ENCODE measurements around the gene SLC47A2. TPM values are rescaled to one million over a fixed set of nuclear protein-coding genes. Genes with fewer than 3 reads are reported as not detected.

The SLC47A2 gene
- total RNA-seq, 1 experiment from 2014 or later: not detected

GRCh38 chr17:19737305-19738072, 21.1 kb upstream of the SLC47A2 start:
- TF ChIP-seq SIN3A (IDR thresholded peaks at IDR 0.05; ENCODE audit: borderline replicate concordance, insufficient read depth, low read depth, low read length) (no peak), TCF7L2 (IDR thresholded peaks at IDR 0.05; ENCODE audit: low read depth, low read length) (no peak)
- in situ Hi-C loops (cut with HindIII; ENCODE audit: low pct_unique_long_range_greater_than_20kb, low sequenced_read_pairs): no loop called here
- intact Hi-C loops (cut with micrococcal nuclease; ENCODE audit: unreplicated experiment): no loop called here
- ChIA-PET POLR2A (no interaction called here), CTCF (no interaction called here)
- no peaks in the 10 kb centered on the region for H3K9me3 ChIP-seq (ENCODE audit: control insufficient read depth, insufficient read depth, low read depth, low read length)
- no peaks in the 10 kb centered on the region for H3K36me3 ChIP-seq (ENCODE audit: control insufficient read depth, insufficient read depth, low read length)
- no peak for DNase-seq (ENCODE audit: low read depth, low spot score)
- H3K4me3 ChIP-seq (ENCODE audit: low read depth in 2 of 2, low read length in 2 of 2): no peak overlapping the region
- H3K27ac ChIP-seq (ENCODE audit: low read length): no peak overlapping the region
- no TSS peak for BruUV-seq (replicated peaks)
- no peak for ATAC-seq
- H3K27me3 ChIP-seq (ENCODE audit: control insufficient read depth, insufficient read depth, low read length): no peaks in the 10 kb centered on the region
- no peaks in the 10 kb centered on the region for H3K4me1 ChIP-seq (ENCODE audit: control insufficient read depth, insufficient read depth, low read length)

GRCh38 chr17:19736071-19736470, 19.7 kb upstream of the SLC47A2 start:
- H3K9me3 ChIP-seq (ENCODE audit: control insufficient read depth, insufficient read depth, low read depth, low read length): no peaks in the 10 kb centered on the region
- intact Hi-C loops (cut with micrococcal nuclease; ENCODE audit: unreplicated experiment) (no loop called here), in situ Hi-C loops (cut with HindIII; ENCODE audit: low pct_unique_long_range_greater_than_20kb, low sequenced_read_pairs) (no loop called here)
- H3K27me3 ChIP-seq (ENCODE audit: control insufficient read depth, insufficient read depth, low read length): no peaks in the 10 kb centered on the region
- CTCF ChIA-PET: no interaction called here
- BruUV-seq (replicated peaks): no TSS peak
- ATAC-seq: no peak
- no peak overlapping the region; the same call in 1 of the 2 replicates for H3K27ac ChIP-seq (ENCODE audit: low read length)
- TF ChIP-seq SIN3A (IDR thresholded peaks at IDR 0.05; ENCODE audit: borderline replicate concordance, insufficient read depth, low read depth, low read length) (no peak), POLR2AphosphoS5 (IDR thresholded peaks at IDR 0.05; ENCODE audit: low read depth, low read length) (no peak), REST (IDR thresholded peaks at IDR 0.05; ENCODE audit: insufficient read depth in 1 of 2, low read depth in 2 of 2, low read length in 1 of 2) (no peak), TCF7L2 (IDR thresholded peaks at IDR 0.05; ENCODE audit: low read depth, low read length) (no peak), CTCF (IDR thresholded peaks at IDR 0.05) (no peak)
- no peaks in the 10 kb centered on the region for H3K36me3 ChIP-seq (ENCODE audit: control insufficient read depth, insufficient read depth, low read length)
- no peak for DNase-seq (ENCODE audit: low read depth, low spot score)
- H3K4me3 ChIP-seq (ENCODE audit: low read depth in 2 of 2, low read length in 2 of 2): no peak overlapping the region
- POLR2A ChIA-PET: no interaction called here
- no peaks in the 10 kb centered on the region for H3K4me1 ChIP-seq (ENCODE audit: control insufficient read depth, insufficient read depth, low read length)

- TF ChIP-seq TCF7L2 (IDR thresholded peaks at IDR 0.05; ENCODE audit: low read depth, low read length) (no peak), REST (IDR thresholded peaks at IDR 0.05; ENCODE audit: insufficient read depth in 1 of 2, low read depth in 2 of 2, low read length in 1 of 2) (no peak), CTCF (IDR thresholded peaks at IDR 0.05) (no peak), SIN3A (IDR thresholded peaks at IDR 0.05; ENCODE audit: borderline replicate concordance, insufficient read depth, low read depth, low read length) (no peak), POLR2AphosphoS5 (IDR thresholded peaks at IDR 0.05; ENCODE audit: low read depth, low read length) (no peak)
- Histone ChIP-seq H3K9me3 (ENCODE audit: control insufficient read depth, insufficient read depth, low read depth, low read length) (no peaks in the 10 kb centered on the region), H3K36me3 (ENCODE audit: control insufficient read depth, insufficient read depth, low read length) (no peaks in the 10 kb centered on the region), H3K4me1 (ENCODE audit: control insufficient read depth, insufficient read depth, low read length) (no peaks in the 10 kb centered on the region), H3K27ac (ENCODE audit: low read length) (no peak overlapping the region), H3K27me3 (ENCODE audit: control insufficient read depth, insufficient read depth, low read length) (no peaks in the 10 kb centered on the region), H3K4me3 (ENCODE audit: low read depth in 2 of 2, low read length in 2 of 2) (no peak overlapping the region)
- ChIA-PET CTCF (interaction anchor here (0.7 kb wide), 1 partner anchor 15 kb away, joined by 3 read pairs; no protein-coding TSS in a partner anchor), POLR2A (no interaction called here)
- no TSS peak for BruUV-seq (replicated peaks)
- intact Hi-C loops (cut with micrococcal nuclease; ENCODE audit: unreplicated experiment) (no loop called here), in situ Hi-C loops (cut with HindIII; ENCODE audit: low pct_unique_long_range_greater_than_20kb, low sequenced_read_pairs) (no loop called here)
- ATAC-seq (no peak), DNase-seq (ENCODE audit: low read depth, low spot score) (no peak)
Observed at GRCh38 chr17:19733953-19734526, 17.7 kb upstream of the SLC47A2 start.
